Measurements from ENCODE around the gene ZGPAT. TPM values are rescaled to one million over a fixed set of nuclear protein-coding genes. Genes with fewer than 3 reads are reported as not detected.

The ZGPAT gene
- total and polyA plus RNA-seq, 9 of the 15 experiments (the other 6 are each of a cell fraction or from before 2014, with no cell fraction given) = 0.14 to 26.6 (median 7.4) TPM

DNA sequence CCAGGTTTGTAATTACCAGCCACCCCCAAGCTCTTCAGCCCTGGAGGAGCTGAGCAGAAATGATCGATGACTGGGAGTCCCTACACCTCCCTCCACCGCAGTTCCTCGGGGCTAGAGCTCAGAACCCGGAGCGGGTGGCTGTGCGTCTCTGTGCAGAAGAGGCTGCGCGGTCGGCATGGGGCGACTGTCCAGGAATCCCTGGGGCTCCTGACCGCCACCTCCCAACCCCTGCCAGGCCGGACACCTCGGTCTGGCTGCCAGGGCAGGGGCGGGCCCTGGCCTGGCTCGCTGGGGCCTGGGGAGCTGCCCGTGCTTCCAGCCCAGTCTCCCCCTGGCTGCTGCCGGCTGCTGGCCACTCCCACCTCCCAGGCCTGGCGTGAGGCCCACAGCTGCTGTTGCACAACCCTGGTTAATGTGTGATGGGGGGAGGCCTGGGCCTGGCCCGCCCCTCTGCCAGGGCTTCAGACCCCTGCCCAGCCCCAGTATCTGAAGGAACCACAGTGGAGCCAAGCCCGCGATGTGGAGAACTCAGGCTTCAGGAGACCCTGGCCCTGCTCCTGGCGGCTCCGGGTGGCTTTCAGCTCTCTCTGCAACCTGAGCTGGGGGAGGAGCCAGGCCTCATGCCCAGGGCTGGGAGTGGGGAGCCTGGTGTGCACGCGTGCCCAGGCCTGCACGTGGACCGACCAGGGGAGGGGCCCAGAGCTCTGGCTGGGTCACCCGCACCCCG is 33.0 kb downstream of the ZGPAT start (continued):
- TF ChIP-seq TAF1 (IDR thresholded peaks at IDR 0.05; ENCODE audit: control insufficient read depth, extremely low read depth, insufficient read depth, low read length, severe bottlenecking) (peak; percentile 27), ZNF347 (CRISPR knock-in tag; IDR thresholded peaks at IDR 0.05; ENCODE audit: low read depth) (no peak), SP2 (IDR thresholded peaks at IDR 0.05; ENCODE audit: extremely low read depth, low read depth, low read length, poor library complexity, severe bottlenecking) (no peak), MED1 (CRISPR knock-in tag; IDR thresholded peaks at IDR 0.05; ENCODE audit: borderline replicate concordance) (no peak), ZBTB26 (CRISPR knock-in tag; IDR thresholded peaks at IDR 0.05) (no peak), E2F4 (CRISPR knock-in tag; IDR thresholded peaks at IDR 0.05; ENCODE audit: low read depth) (no peak), ZC3H8 (IDR thresholded peaks at IDR 0.05) (no peak), ILF3 (IDR thresholded peaks at IDR 0.05; ENCODE audit: borderline replicate concordance) (no peak), TFAM (CRISPR knock-in tag; conservative IDR thresholded peaks at IDR 0.05) (no peak), MYNN (IDR thresholded peaks at IDR 0.05) (peak; percentile 67; the same call in 1 of the 2 replicates), MYNN (CRISPR knock-in tag; IDR thresholded peaks at IDR 0.05) (no peak), CHD7 (IDR thresholded peaks at IDR 0.05; ENCODE audit: low read depth, low read length) (no peak), RAD21 (CRISPR knock-in tag; conservative IDR thresholded peaks at IDR 0.05 in 1 of 2, IDR thresholded peaks at IDR 0.05 in 1 of 2) (no peak), NCOA4 (IDR thresholded peaks at IDR 0.05; ENCODE audit: partially characterized antibody) (no peak)
